Psoas muscle (tissue), 8 donors: ENCODE results near the gene RAB7B. TPM values are rescaled to one million over a fixed set of nuclear protein-coding genes. Genes with fewer than 3 reads are reported as not detected.

Experiments used
- ATAC-seq, 4 donors: fragments of 200-7000 bp; cut with Tn5 transposase; one replicate each; pipeline ENCODE4 v1.9.1; 2020; ENCODE audit warnings: moderate library complexity in 3 of 4, mild to moderate bottlenecking in 2 of 4
- DNase-seq, 2 donors: peaks; one replicate each; pipeline ENCODE4 v3.0.0-alpha.2; 2020
- H3K27ac ChIP-seq: fragments of 200-600 bp; one replicate; pipeline ENCODE4 v1.8.0; 2022
- H3K27me3 ChIP-seq, 3 donors: fragments of 200-600 bp in 1 of 3; one replicate each; pipeline versions ENCODE4 v1.6.1 to v1.8.0; 2013 to 2022; ENCODE audit warnings: low read length in 2 of 3, mild to moderate bottlenecking in 2 of 3, moderate library complexity in 1 of 3; ENCODE audit not compliant: insufficient read depth in 3 of 3
- H3K36me3 ChIP-seq, 2 donors: fragments of 200-600 bp in 1 of 2; one replicate each; pipeline versions ENCODE4 v1.6.1 to v1.8.0; 2013 to 2022; ENCODE audit warnings: low read depth in 1 of 2, mild to moderate bottlenecking in 1 of 2, moderate library complexity in 1 of 2; ENCODE audit not compliant: insufficient read depth in 1 of 2
- H3K4me1 ChIP-seq: fragments of 200-600 bp; one replicate; pipeline ENCODE4 v1.8.0; 2022
- H3K4me3 ChIP-seq: fragments of 200-600 bp; one replicate; pipeline ENCODE4 v1.8.0; 2022; ENCODE audit warnings: mild to moderate bottlenecking
- H3K9me3 ChIP-seq: fragments of 200-600 bp; one replicate; pipeline ENCODE4 v1.8.0; 2022
- WGBS, 3 donors: extraction: QIAGEN DNeasy Blood & Tissue Kit; methylation state at CpG; one replicate each; pipeline versions ENCODE4 v1.1.6 to v1.1.7; 2013; 5-methylcytosine and 5-hydroxymethylcytosine counted together
- intact Hi-C, 2 donors: fragments of 100-400 bp; cut with DNase I; formaldehyde crosslinking; loops; one replicate each; pipeline versions ENCODE4 v1.11.0 to v1.14.2; 2022
- polyA plus RNA-seq, 3 donors: library from polyadenylated mRNA; stranded (reverse); fragments of 200-250 nt; gene quantifications; one replicate each; pipeline ENCODE4 v1.2.3, GENCODE V29; 2013
- total RNA-seq, 4 donors: library from RNA; stranded (reverse); fragmentation: NEBNext Ultra II Directional in 2 of 4; extraction: Animal tissue kit (Norgen Biotek cat#: 25700) in 2 of 4; gene quantifications; one replicate each; pipeline versions ENCODE4 v1.2.1 to v1.2.4, GENCODE V29; 2021 to 2023
- TF ChIP-seq, protein P1 (sequence below): fragments of 200-600 bp; IDR thresholded peaks from one replicate; pipeline ENCODE4 v1.8.0; 2022; ENCODE audit warnings: antibody characterized with exemption
- donor health status: healthy with polysubstance abuse.
- donor health status: DM: no; HTN: no; CAD: no; lungs with moderate emphysema.
- donor health status: Bipolar disorder and iron deficiency.
- donor health status: healthy.
- donor health status: DM: yes; HTN: yes; CAD: no.
- donor health status: DM: no; HTN: no; CAD: no.
- donor health status: DM: no; HTN: no; CAD: no.
- donor health status: DM: yes; HTN: yes; CAD: no.

RAB7B gene
- total and polyA plus RNA-seq, 7 donors = 0.17 to 1.2 (median 0.34) TPM

DNA sequence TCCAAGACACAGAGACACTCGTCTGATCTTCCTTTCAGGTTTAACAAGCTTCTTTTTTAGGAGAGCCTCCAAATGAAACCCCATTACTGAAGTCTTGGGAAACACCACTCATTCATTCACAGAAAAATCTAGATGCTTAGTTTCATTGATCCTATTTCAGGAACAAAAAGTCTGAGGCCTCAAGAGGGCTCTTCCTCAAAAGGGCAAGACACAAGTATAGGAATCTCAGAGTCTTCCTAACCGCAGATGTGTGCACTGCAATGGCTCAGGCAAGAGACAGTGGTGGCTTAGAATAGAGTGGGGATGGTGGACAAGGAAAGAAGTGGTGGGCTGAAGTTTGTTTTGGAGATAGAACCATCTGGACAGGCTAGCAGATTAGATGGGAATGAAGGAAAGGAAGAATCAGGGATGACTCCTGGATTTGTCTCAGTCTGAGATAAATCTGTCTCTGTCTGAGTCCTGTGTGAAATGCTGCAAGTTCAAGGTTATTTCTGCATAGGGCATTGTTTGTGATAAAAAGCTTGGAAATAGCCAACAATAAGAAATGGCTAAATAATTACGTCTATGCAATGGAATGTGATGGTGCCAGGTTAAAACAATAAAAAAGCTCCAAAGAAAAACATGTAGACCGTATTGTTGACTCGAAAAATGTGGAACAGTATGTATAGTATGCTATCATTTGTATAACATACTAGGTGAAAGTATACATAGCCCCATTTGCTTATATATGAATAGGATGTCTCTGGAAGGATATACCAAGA lies 29.4 kb upstream of the RAB7B start:
- intact Hi-C loops = loop anchor here in 1 of 2 donors (5.0 kb wide), 1 partner anchor 75 kb away; no protein-coding TSS in a partner anchor
- DNase-seq (no peak), ATAC-seq (no peak)
- Histone ChIP-seq H3K36me3 (no peaks in the 10 kb centered on the region), H3K4me3 (no peak overlapping the region), H3K9me3 (no peaks in the 10 kb centered on the region), H3K27ac (no peak overlapping the region), H3K27me3 (no peaks in the 10 kb centered on the region), H3K4me1 (no peaks in the 10 kb centered on the region)
- WGBS, 3 donors = 82 to 87% (median 84%) methylated on average over 5 of the region's 5 CpGs
- TF ChIP-seq, protein P1, sequence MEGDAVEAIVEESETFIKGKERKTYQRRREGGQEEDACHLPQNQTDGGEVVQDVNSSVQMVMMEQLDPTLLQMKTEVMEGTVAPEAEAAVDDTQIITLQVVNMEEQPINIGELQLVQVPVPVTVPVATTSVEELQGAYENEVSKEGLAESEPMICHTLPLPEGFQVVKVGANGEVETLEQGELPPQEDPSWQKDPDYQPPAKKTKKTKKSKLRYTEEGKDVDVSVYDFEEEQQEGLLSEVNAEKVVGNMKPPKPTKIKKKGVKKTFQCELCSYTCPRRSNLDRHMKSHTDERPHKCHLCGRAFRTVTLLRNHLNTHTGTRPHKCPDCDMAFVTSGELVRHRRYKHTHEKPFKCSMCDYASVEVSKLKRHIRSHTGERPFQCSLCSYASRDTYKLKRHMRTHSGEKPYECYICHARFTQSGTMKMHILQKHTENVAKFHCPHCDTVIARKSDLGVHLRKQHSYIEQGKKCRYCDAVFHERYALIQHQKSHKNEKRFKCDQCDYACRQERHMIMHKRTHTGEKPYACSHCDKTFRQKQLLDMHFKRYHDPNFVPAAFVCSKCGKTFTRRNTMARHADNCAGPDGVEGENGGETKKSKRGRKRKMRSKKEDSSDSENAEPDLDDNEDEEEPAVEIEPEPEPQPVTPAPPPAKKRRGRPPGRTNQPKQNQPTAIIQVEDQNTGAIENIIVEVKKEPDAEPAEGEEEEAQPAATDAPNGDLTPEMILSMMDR = no peak

- Histone ChIP-seq H3K9me3 (no peaks in the 10 kb centered on the region), H3K27me3 (no peaks in the 10 kb centered on the region), H3K27ac (no peak overlapping the region), H3K4me3 (no peak overlapping the region), H3K4me1 (no peaks in the 10 kb centered on the region), H3K36me3 (no peaks in the 10 kb centered on the region)
- TF ChIP-seq, protein P1 = peak; percentile 66
- WGBS, 3 donors = 10 to 18% (median 10%) methylated on average over 4 of the region's 4 CpGs
- intact Hi-C loops = loop anchor here in 1 of 2 donors (5.0 kb wide), 1 partner anchor 77 kb away; no protein-coding TSS in a partner anchor
- DNase-seq (peak in 1 of 2 donors; percentile 37), ATAC-seq (peak; percentile 66 to 80 (median 68))
Measured at GRCh38 chr1:206030714-206031113, 27.5 kb upstream of the RAB7B start.

DNA sequence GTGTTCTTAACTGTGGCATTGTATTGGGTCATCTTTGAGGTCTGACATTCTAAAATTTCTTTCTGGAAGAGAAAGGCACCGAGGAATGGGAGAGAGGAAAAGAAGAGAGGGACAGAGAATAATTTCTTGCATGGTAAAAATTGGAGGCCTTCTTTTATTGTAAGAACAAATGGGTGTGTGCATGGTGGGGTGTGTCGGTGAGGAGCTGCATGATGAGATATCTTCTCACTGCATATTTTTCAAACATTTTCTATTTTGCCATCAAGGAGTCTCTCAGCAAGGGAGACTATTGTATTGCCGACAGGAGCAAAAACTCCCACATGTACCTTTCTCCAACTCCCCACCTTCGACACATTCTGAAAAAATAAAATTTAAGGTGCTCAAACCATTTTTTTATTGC lies 27.0 kb upstream of the RAB7B start:
- Histone ChIP-seq H3K9me3 (no peaks in the 10 kb centered on the region), H3K27me3 (no peaks in the 10 kb centered on the region), H3K4me1 (no peaks in the 10 kb centered on the region), H3K27ac (no peak overlapping the region), H3K4me3 (no peak overlapping the region), H3K36me3 (no peaks in the 10 kb centered on the region)
- intact Hi-C loops = loop anchor here in 1 of 2 donors (5.0 kb wide), 1 partner anchor 77 kb away; no protein-coding TSS in a partner anchor
- ATAC-seq (no peak), DNase-seq (no peak)
- TF ChIP-seq, protein P1 = no peak
- 75 to 79% (median 77%) methylated on average over 4 of the region's 4 CpGs for WGBS, 3 donors

GRCh38 chr1:206029484-206029883 lies 26.3 kb upstream of the RAB7B start:
- TF ChIP-seq, protein P1 = no peak
- Histone ChIP-seq H3K9me3 (no peaks in the 10 kb centered on the region), H3K27ac (no peak overlapping the region), H3K4me1 (no peaks in the 10 kb centered on the region), H3K36me3 (no peaks in the 10 kb centered on the region), H3K27me3 (no peaks in the 10 kb centered on the region), H3K4me3 (no peak overlapping the region)
- DNase-seq (peak; percentile 69 to 77), ATAC-seq (peak in 2 of 4 donors; percentile 54 to 64)
- WGBS, 3 donors = 18 to 33% (median 18%) methylated on average over 4 of the region's 4 CpGs
- intact Hi-C loops = no loop called here
